H1 (cell line): ENCODE measurements around the gene ARHGEF7. TPM values are rescaled to one million over a fixed set of nuclear protein-coding genes. Genes with fewer than 3 reads are reported as not detected.

Source experiments
- CTCF ChIA-PET: fragments of 300-600 bp; sonication (Branson Sonifier 250); formaldehyde crosslinking; loops from one replicate; lab custom pipeline; 2021; ENCODE audit not compliant: partially characterized antibody; lab: Charles Lee
- POLR2A ChIA-PET: fragments of 300-600 bp; sonication (Branson Sonifier 250); formaldehyde crosslinking; loops from one replicate; lab custom pipeline; 2021; ENCODE audit warnings: inconsistent platforms; ENCODE audit not compliant: partially characterized antibody; lab: Charles Lee
- DNase-seq, 2 experiments: peaks; one replicate each; pipeline versions ENCODE4 v3.0.0 to v3.0.0-alpha.2; 2010 to 2022; ENCODE audit warnings: low spot score in 2 of 2, low read depth in 1 of 2, mixed read lengths in 1 of 2
- FAIRE-seq: peaks from 2 replicates; lab custom pipeline; 2011; peaks lifted over from hg19 to GRCh38; lab: Jason Lieb, UNC
- H2AFZ ChIP-seq: 2 replicates; pipeline ENCODE4 v1.8.1; 2012; ENCODE audit warnings: low read length, inconsistent platforms
- H2AK5ac ChIP-seq: 2 replicates; pipeline ENCODE4 v1.6.1; 2013; ENCODE audit warnings: low read depth, low read length
- H2BK120ac ChIP-seq: replicated peaks from 2 replicates; pipeline ENCODE3; 2013; ENCODE audit warnings: low read depth, low read length, inconsistent platforms
- H2BK12ac ChIP-seq: 2 replicates; pipeline ENCODE4 v1.6.1; 2013; ENCODE audit warnings: low read depth, low read length
- H2BK15ac ChIP-seq: 2 replicates; pipeline ENCODE4 v1.6.1; 2013; ENCODE audit warnings: low read length
- H2BK20ac ChIP-seq: 2 replicates; pipeline ENCODE4 v1.6.1; 2013; ENCODE audit warnings: low read length
- H2BK5ac ChIP-seq: 2 replicates; pipeline ENCODE4 v1.6.1; 2013; ENCODE audit warnings: low read depth, low read length
- H3K14ac ChIP-seq: 2 replicates; pipeline ENCODE4 v1.6.1; 2013; ENCODE audit warnings: inconsistent platforms; ENCODE audit not compliant: insufficient read length
- H3K18ac ChIP-seq: 2 replicates; pipeline ENCODE4 v1.6.1; 2013; ENCODE audit warnings: low read length; ENCODE audit errors: extremely low read depth
- H3K23ac ChIP-seq: 2 replicates; pipeline ENCODE4 v1.6.1; 2013; ENCODE audit warnings: inconsistent platforms; ENCODE audit not compliant: insufficient read length
- H3K23me2 ChIP-seq: 2 replicates; pipeline ENCODE4 v1.6.1; 2013; ENCODE audit warnings: low read depth, low read length
- H3K27ac ChIP-seq: 2 replicates; pipeline ENCODE4 v1.6.1; 2011; ENCODE audit warnings: low read depth, low read length, inconsistent platforms
- H3K27me3 ChIP-seq, 4 experiments: replicated peaks in 1 of 4; 1 replicate in 1 of 4; 2 replicates in 3 of 4; pipeline versions ENCODE4 v1.6.1 to v1.8.1; 2011 to 2013; ENCODE audit warnings: low read length in 3 of 4, mild to moderate bottlenecking in 3 of 4, inconsistent platforms in 2 of 4, mixed read lengths in 2 of 4, moderate library complexity in 1 of 4; ENCODE audit not compliant: control insufficient read depth in 3 of 4, insufficient read depth in 3 of 4; ENCODE audit errors: extremely low read depth in 1 of 4
- H3K36me3 ChIP-seq, 4 experiments: 2 replicates each; pipeline versions ENCODE4 v1.6.1 to v1.8.1; 2011 to 2013; ENCODE audit warnings: mild to moderate bottlenecking in 4 of 4, low read length in 3 of 4, moderate library complexity in 2 of 4, control low read depth in 1 of 4, inconsistent platforms in 1 of 4; ENCODE audit not compliant: insufficient read depth in 4 of 4, control insufficient read depth in 2 of 4
- H3K4ac ChIP-seq: replicated peaks from 2 replicates; pipeline ENCODE3; 2013; ENCODE audit warnings: low read length, low read depth, mixed read lengths, inconsistent platforms; ENCODE audit not compliant: insufficient read length
- H3K4me1 ChIP-seq, 4 experiments: replicated peaks in 1 of 4; 1 replicate in 1 of 4; 2 replicates in 3 of 4; pipeline versions ENCODE4 v1.6.1 to v1.8.1; 2011 to 2013; ENCODE audit warnings: low read length in 3 of 4, inconsistent platforms in 2 of 4, mixed read lengths in 1 of 4; ENCODE audit not compliant: insufficient read depth in 4 of 4, control insufficient read depth in 3 of 4
- H3K4me2 ChIP-seq, 2 experiments: 2 replicates each; pipeline versions ENCODE4 v1.6.1 to v1.8.1; 2011 to 2013; ENCODE audit warnings: low read depth in 2 of 2, low read length in 2 of 2, control low read depth in 1 of 2, inconsistent platforms in 1 of 2, mild to moderate bottlenecking in 1 of 2; ENCODE audit not compliant: insufficient read depth in 1 of 2
- H3K4me3 ChIP-seq, 4 experiments: fragments of 200-600, 300-600 bp in 1 of 4; sonication (generic), shearing (Covaris generic), sonication (Bioruptor Twin) in 1 of 4; 2 replicates each; pipeline versions ENCODE4 v1.5.1 to v1.8.1; 2011 to 2016; ENCODE audit warnings: low read length in 4 of 4, low read depth in 3 of 4, control low read depth in 2 of 4, inconsistent platforms in 2 of 4, mild to moderate bottlenecking in 2 of 4, mixed read lengths in 1 of 4, moderate library complexity in 1 of 4; ENCODE audit not compliant: insufficient read depth in 2 of 4; ENCODE audit errors: extremely low read depth in 1 of 4
- H3K56ac ChIP-seq: replicated peaks from 2 replicates; pipeline ENCODE3; 2013; ENCODE audit warnings: low read depth, mild to moderate bottlenecking, mixed read lengths, low read length, inconsistent platforms; ENCODE audit not compliant: insufficient read length
- H3K79me1 ChIP-seq: 2 replicates; pipeline ENCODE4 v1.6.1; 2013; ENCODE audit warnings: low read depth, low read length, control low read depth
- H3K79me2 ChIP-seq, 2 experiments: 2 replicates each; pipeline versions ENCODE4 v1.6.1 to v1.8.1; 2012 to 2013; ENCODE audit warnings: low read length in 2 of 2, mild to moderate bottlenecking in 2 of 2, inconsistent platforms in 1 of 2; ENCODE audit not compliant: insufficient read depth in 2 of 2, control insufficient read depth in 1 of 2
- H3K9ac ChIP-seq, 4 experiments: replicated peaks in 1 of 4; 1 replicate in 1 of 4; 2 replicates in 3 of 4; pipeline versions ENCODE4 v1.6.1 to v1.8.1; 2011 to 2013; ENCODE audit warnings: low read depth in 3 of 4, low read length in 3 of 4, control low read depth in 2 of 4, mild to moderate bottlenecking in 2 of 4, moderate library complexity in 2 of 4, inconsistent platforms in 1 of 4; ENCODE audit errors: extremely low read depth in 1 of 4
- H3K9me3 ChIP-seq, 2 experiments: 2 replicates each; pipeline versions ENCODE4 v1.6.1 to v1.8.1; 2012 to 2013; ENCODE audit warnings: mild to moderate bottlenecking in 2 of 2, moderate library complexity in 2 of 2, control low read depth in 1 of 2, inconsistent platforms in 1 of 2, low read depth in 1 of 2, low read length in 1 of 2, mixed read lengths in 1 of 2; ENCODE audit not compliant: insufficient read depth in 2 of 2
- H4K20me1 ChIP-seq, 2 experiments: replicated peaks in 1 of 2; 2 replicates each; pipeline versions ENCODE3 to v1.8.1; 2011 to 2013; ENCODE audit warnings: inconsistent platforms in 2 of 2, low read length in 2 of 2, mild to moderate bottlenecking in 1 of 2; ENCODE audit not compliant: insufficient read depth in 2 of 2, control insufficient read depth in 1 of 2
- H4K5ac ChIP-seq: 2 replicates; pipeline ENCODE4 v1.6.1; 2013; ENCODE audit warnings: low read length, low read depth, mixed read lengths, inconsistent platforms; ENCODE audit not compliant: insufficient read length
- H4K8ac ChIP-seq: 2 replicates; pipeline ENCODE4 v1.8.0; 2013; ENCODE audit warnings: mild to moderate bottlenecking, moderate library complexity, low read length, inconsistent platforms; ENCODE audit not compliant: insufficient read depth; ENCODE audit errors: extremely low read depth
- H4K91ac ChIP-seq: replicated peaks from 2 replicates; pipeline ENCODE3; 2013; ENCODE audit warnings: low read length, mixed read lengths, inconsistent platforms; ENCODE audit not compliant: insufficient read length
- BCL11A ChIP-seq, 2 experiments: IDR thresholded peaks; one replicate each; pipeline ENCODE4 v1.6.1; 2011; ENCODE audit warnings: low read depth in 2 of 2, low read length in 2 of 2, mild to moderate bottlenecking in 2 of 2
- CHD1 ChIP-seq: IDR thresholded peaks from 2 replicates; pipeline ENCODE4 v1.6.1; 2012; ENCODE audit warnings: low read depth, low read length, improper control_type of control experiment
- CHD2 ChIP-seq: IDR thresholded peaks from 2 replicates; pipeline ENCODE4 v1.6.1; 2012; ENCODE audit warnings: low read length, improper control_type of control experiment
- CREB1 ChIP-seq: IDR thresholded peaks from 2 replicates; pipeline ENCODE4 v1.6.1; 2012; ENCODE audit warnings: inconsistent platforms
- EZH2 ChIP-seq: fragments of 200-600 bp; sonication (generic); IDR thresholded peaks from 2 replicates; pipeline ENCODE4 v1.7.1; 2012; ENCODE audit warnings: low read depth, mild to moderate bottlenecking, moderate library complexity, low read length, inconsistent platforms; ENCODE audit not compliant: severe bottlenecking
- FOSL1 ChIP-seq: IDR thresholded peaks from 2 replicates; pipeline ENCODE4 v1.6.1; 2011; ENCODE audit warnings: mild to moderate bottlenecking, low read depth, low read length, moderate library complexity; ENCODE audit not compliant: insufficient read depth
- JUN ChIP-seq: IDR thresholded peaks from 2 replicates; pipeline ENCODE4 v1.6.1; 2011; ENCODE audit warnings: low read depth, mild to moderate bottlenecking, improper control_type of control experiment, low read length
- RXRA ChIP-seq: IDR thresholded peaks from 2 replicates; pipeline ENCODE4 v1.6.1; 2011; ENCODE audit warnings: low read depth, mild to moderate bottlenecking, low read length, moderate library complexity; ENCODE audit not compliant: insufficient read depth
- TEAD4 ChIP-seq: IDR thresholded peaks from 2 replicates; pipeline ENCODE4 v1.6.1; 2012; ENCODE audit warnings: low read depth, low read length, inconsistent platforms, mixed read lengths
- WGBS, 2 experiments: shearing (Covaris generic) in 1 of 2; methylation state at CpG; one replicate each; pipeline versions ENCODE4 v1.1.6 to v1.1.7; 2013 to 2015; ENCODE audit warnings: low lambda C conversion rate in 2 of 2, mixed read lengths in 2 of 2, inconsistent platforms in 1 of 2, low coverage in 1 of 2, missing lambda C conversion rate in 1 of 2; ENCODE audit not compliant: insufficient replicate concordance in 2 of 2, insufficient coverage in 1 of 2, insufficient read length in 1 of 2; ENCODE audit errors: extremely low coverage in 1 of 2, missing lambda C conversion rate in 1 of 2; 5-methylcytosine and 5-hydroxymethylcytosine counted together
- polyA plus RNA-seq, 7 experiments: library from polyadenylated mRNA; depleted of rRNA in 3 of 7; stranded (reverse) in 5 of 7; unstranded in 2 of 7; fragments of >200 nt in 5 of 7; fragments of 200-250 nt in 2 of 7; gene quantifications; 1 replicate in 5 of 7; 2 replicates in 1 of 7; 4 replicates in 1 of 7; pipeline versions ENCODE4 v1.2.1 to v1.2.3, GENCODE V29; 2011 to 2013; ENCODE audit warnings: missing spikeins in 2 of 7, mixed read lengths in 2 of 7
- total RNA-seq: library from RNA; stranded (reverse); fragmentation: NEBNext Ultra II Directional; extraction: Animal tissue kit (Norgen Biotek cat#: 25700); gene quantifications from 2 replicates; pipeline ENCODE4 v1.2.1, GENCODE V29; 2021

Gene ARHGEF7
- total and polyA plus RNA-seq, 2 of the 8 experiments (the other 6 are each of a cell fraction or from before 2014, with no cell fraction given), result 26.2 to 56.5 TPM

DNA sequence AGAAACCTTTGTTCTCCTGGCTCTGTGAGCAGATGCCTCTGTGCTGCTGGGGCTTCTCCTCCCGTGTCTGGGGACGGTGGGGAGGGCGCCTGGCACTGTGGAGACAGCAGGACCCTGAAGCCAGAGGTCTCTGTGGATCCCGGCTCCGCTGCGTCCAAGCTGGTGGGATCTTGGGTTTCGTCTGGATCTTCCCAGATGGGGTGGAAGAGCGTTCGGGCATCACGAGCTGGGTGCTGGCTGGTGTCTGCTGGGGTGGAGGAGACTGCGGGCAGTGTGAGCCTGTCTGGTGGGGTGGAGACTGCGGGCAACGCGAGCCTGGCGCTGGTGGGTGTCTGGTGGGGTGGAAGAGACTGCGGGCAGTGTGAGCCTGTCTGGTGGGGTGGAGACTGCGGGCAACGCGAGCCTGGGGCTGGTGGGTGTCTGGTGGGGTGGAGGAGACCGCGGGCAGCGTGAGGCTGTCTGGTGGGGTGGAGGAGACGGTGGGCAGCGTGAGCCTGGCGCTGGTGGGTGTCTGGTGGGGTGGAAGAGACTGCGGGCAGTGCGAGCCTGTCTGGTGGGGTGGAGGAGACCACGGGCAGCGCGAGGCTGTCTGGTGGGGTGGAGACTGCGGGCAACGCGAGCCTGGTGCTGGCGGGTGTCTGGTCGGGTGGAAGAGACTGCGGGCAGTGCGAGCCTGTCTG, 211.0 kb downstream of the ARHGEF7 start:
- no peaks in the 10 kb centered on the region for H3K79me2 ChIP-seq
- no peak overlapping the region for H3K4ac ChIP-seq
- DNase-seq, result no peak
- no peak overlapping the region for H3K14ac ChIP-seq
- no peak overlapping the region; the same call in 1 of the 2 replicates for H2BK5ac ChIP-seq
- no peaks in the 10 kb centered on the region for H3K36me3 ChIP-seq
- WGBS, 2 experiments, result 92% methylated on average over 26 of the region's 37 CpGs; no CpG with 5 or more reads in 1 of the 2 experiments
- CTCF ChIA-PET, result interaction anchor here (0.6 kb wide), 2 partner anchors 26 to 56 kb away, joined by 3 read pairs; no protein-coding TSS in a partner anchor
- no peak overlapping the region for H2BK120ac ChIP-seq
- no peak overlapping the region for H2BK15ac ChIP-seq
- no peak overlapping the region for H2AK5ac ChIP-seq
- no peak overlapping the region for H2BK12ac ChIP-seq
- no peak overlapping the region for H3K27ac ChIP-seq
- FAIRE-seq, result no peak
- no peak overlapping the region for H3K9ac ChIP-seq
- no peaks in the 10 kb centered on the region for H3K9me3 ChIP-seq
- no peak overlapping the region for H3K4me2 ChIP-seq
- POLR2A ChIA-PET, result no interaction called here
- no peak overlapping the region for H4K91ac ChIP-seq
- H4K20me1 ChIP-seq, result no peaks in the 10 kb centered on the region
- H2BK20ac ChIP-seq, result no peak overlapping the region
- no peak overlapping the region for H4K8ac ChIP-seq
- H3K27me3 ChIP-seq, result no peaks in the 10 kb centered on the region
- H3K4me3 ChIP-seq, result no peak overlapping the region
- H3K4me1 ChIP-seq, result no peaks in the 10 kb centered on the region; a peak in 2 of 7 replicates
- no peaks in the 10 kb centered on the region for H3K79me1 ChIP-seq
- H3K23ac ChIP-seq, result no peak overlapping the region
- H4K5ac ChIP-seq, result no peak overlapping the region
- H3K23me2 ChIP-seq, result no peaks in the 10 kb centered on the region
- no peak for TF ChIP-seq TEAD4
- TF ChIP-seq RXRA, result no peak
- no peak for TF ChIP-seq EZH2
- no peak for TF ChIP-seq CHD2
- TF ChIP-seq CREB1, result no peak
- no peak for TF ChIP-seq JUN
- no peak for TF ChIP-seq CHD1
- TF ChIP-seq FOSL1, result no peak
- TF ChIP-seq BCL11A (IDR thresholded peaks at IDR 0.05; ENCODE audit: low read depth in 2 of 2, low read length in 2 of 2), result no peak
- H2AFZ ChIP-seq, result no peak overlapping the region
- H3K56ac ChIP-seq, result no peak overlapping the region
- H3K18ac ChIP-seq, result no peak overlapping the region
